Measurements from ENCODE around the gene HBE1.
"Not testable (repeated sequence)": the region's sequence is repeated elsewhere in the genome, so short reads cannot be mapped to it uniquely, and the experiment has no call there.

Gene HBE1

GRCh38 chr11:5284637-5285036, 14.9 kb upstream of the HBE1 start:
- no peak for DNase-seq

- no peak for DNase-seq
These were observed 14.1 kb upstream of the HBE1 start for GRCh38 chr11:5283882-5284281.

GRCh38 chr11:5283086-5283485, 13.3 kb upstream of the HBE1 start:
- DNase-seq: no peak

GRCh38 chr11:5282628-5283027, 12.9 kb upstream of the HBE1 start:
- no peak for DNase-seq

- no peak for DNase-seq
These were observed 11.9 kb upstream of the HBE1 start for GRCh38 chr11:5281596-5281995.

GRCh38 chr11:5280582-5281102, 10.9 kb upstream of the HBE1 start:
- peak; percentile 0 for DNase-seq

GRCh38 chr11:5279471-5280090, 9.8 kb upstream of the HBE1 start:
- no peak for DNase-seq

GRCh38 chr11:5277807-5278382, 8.2 kb upstream of the HBE1 start:
- DNase-seq: no peak

- no peak for DNase-seq
These were observed 7.0 kb upstream of the HBE1 start for GRCh38 chr11:5276697-5277096.

GRCh38 chr11:5275369-5276110, 5.8 kb upstream of the HBE1 start:
- DNase-seq: no peak

GRCh38 chr11:5274395-5274794, 4.7 kb upstream of the HBE1 start:
- DNase-seq: no peak

GRCh38 chr11:5272395-5273017, 2.8 kb upstream of the HBE1 start:
- no peak for DNase-seq

GRCh38 chr11:5267033-5267563, 2.6 kb downstream of the HBE1 start:
- no peak for DNase-seq

GRCh38 chr11:5266609-5267008, 3.1 kb downstream of the HBE1 start:
- no peak for DNase-seq

- DNase-seq: no peak
These were observed 3.9 kb downstream of the HBE1 start for GRCh38 chr11:5265832-5266231.

GRCh38 chr11:5258543-5259262, 11.0 kb downstream of the HBE1 start:
- no peak for DNase-seq

GRCh38 chr11:5257296-5257695, 12.4 kb downstream of the HBE1 start:
- no peak for DNase-seq

- DNase-seq: not testable (repeated sequence)
These were observed 14.9 kb downstream of the HBE1 start, which contains the start of gene HBG2 for GRCh38 chr11:5254646-5255413. Gene HBG2, minus strand, starts transcription at chr11:5254781. Its CDS starts 53 bp downstream, at chr11:5254728.

GRCh38 chr11:5254023-5254422, 15.7 kb downstream of the HBE1 start:
- DNase-seq: not testable (repeated sequence)

GRCh38 chr11:5253440-5253839, 16.3 kb downstream of the HBE1 start:
- not testable (repeated sequence) for DNase-seq

- DNase-seq: no peak
These were observed 16.9 kb downstream of the HBE1 start for GRCh38 chr11:5252919-5253265.

Data from CD4-positive, alpha-beta T cell treated with Interleukin-12 subunit alpha and Interleukin-12 subunit beta, for 1 hour (primary cell).